GF-D8 (cell line): Measurements from ENCODE around the gene ZNF85.
"Not testable (repeated sequence)": the region's sequence is repeated elsewhere in the genome, so short reads cannot be mapped to it uniquely, and the experiment has no call there.

Experiments used
- DNase-seq: peaks from one replicate; lab custom pipeline; 2025; lab: John Stamatoyannopoulos, UW

The ZNF85 gene

GRCh38 chr19:20923077-20923871, at the start of gene ZNF85:
ZNF85 (plus strand) TSS chr19:20923251; CDS start chr19:20923401, 150 bp downstream.
- DNase-seq: peak; percentile 83

- no peak for DNase-seq
These were observed 43.5 kb upstream of the ZNF85 start for GRCh38 chr19:20879501-20879900.

GRCh38 chr19:20912973-20913372, 10.1 kb upstream of the ZNF85 start:
- DNase-seq: no peak

GRCh38 chr19:20925481-20925880, 2.4 kb downstream of the ZNF85 start:
- DNase-seq: no peak

- no peak for DNase-seq
These were observed 3.7 kb downstream of the ZNF85 start for GRCh38 chr19:20926796-20927195.

- DNase-seq: no peak
These were observed 5.3 kb downstream of the ZNF85 start for GRCh38 chr19:20928371-20928770.

- not testable (repeated sequence) for DNase-seq
These were observed 13.4 kb downstream of the ZNF85 start for GRCh38 chr19:20936322-20936947.

GRCh38 chr19:20952561-20953095, 29.6 kb downstream of the ZNF85 start:
- DNase-seq: not testable (repeated sequence)

GRCh38 chr19:20964798-20965197, 41.7 kb downstream of the ZNF85 start:
- DNase-seq: no peak

- no peak for DNase-seq
These were observed 45.0 kb downstream of the ZNF85 start for GRCh38 chr19:20968092-20968491.

GRCh38 chr19:20969498-20969897, 46.4 kb downstream of the ZNF85 start:
- no peak for DNase-seq

GRCh38 chr19:20969898-20970297, 46.8 kb downstream of the ZNF85 start:
- no peak for DNase-seq

- not testable (repeated sequence) for DNase-seq
These were observed 69.7 kb downstream of the ZNF85 start for GRCh38 chr19:20992788-20993187.

- no peak for DNase-seq
These were observed 76.8 kb downstream of the ZNF85 start for GRCh38 chr19:20999731-21000352.
